Tibial artery (tissue), 4 donors: ENCODE data around the gene ECHS1.
"Not testable (repeated sequence)": the region's sequence is repeated elsewhere in the genome, so short reads cannot be mapped to it uniquely, and the experiment has no call there.

Source experiments
- DNase-seq, 2 donors: peaks; one replicate each; pipeline ENCODE4 v3.0.0-alpha.2; 2019
- H3K27ac ChIP-seq, 2 donors: fragments of 200-600 bp; sonication (generic) in 1 of 2; 1 replicate in 1 of 2; 2 replicates in 1 of 2; pipeline ENCODE4 v1.5.1; 2018 to 2019; ENCODE audit warnings: mild to moderate bottlenecking in 1 of 2
- H3K27me3 ChIP-seq, 2 donors: fragments of 200-600 bp; sonication (generic) in 1 of 2; one replicate each; pipeline versions ENCODE4 v1.5.1 to v1.6.0; 2016 to 2019
- H3K36me3 ChIP-seq, 3 donors: fragments of 200-600 bp; sonication (generic) in 2 of 3; one replicate each; pipeline ENCODE4 v1.5.1; 2016 to 2019; ENCODE audit warnings: mild to moderate bottlenecking in 2 of 3
- H3K4me1 ChIP-seq, 4 donors: fragments of 200-600 bp; sonication (generic) in 2 of 4; 1 replicate in 3 of 4; 2 replicates in 1 of 4; pipeline ENCODE4 v1.5.1; 2016 to 2019
- H3K4me3 ChIP-seq, 2 donors: fragments of 200-600 bp; sonication (generic) in 1 of 2; 1 replicate in 1 of 2; 2 replicates in 1 of 2; pipeline ENCODE4 v1.5.1; 2018 to 2019; ENCODE audit warnings: mild to moderate bottlenecking in 2 of 2
- H3K9me3 ChIP-seq, 3 donors: fragments of 200-600 bp; sonication (generic) in 1 of 3; one replicate each; pipeline ENCODE4 v1.5.1; 2016 to 2019
- intact Hi-C: fragments of 100-400 bp; cut with DNase I; formaldehyde crosslinking; loops from one replicate; pipeline ENCODE4 v1.15.0; 2023; ENCODE audit warnings: low total_unique reads
- TF ChIP-seq, protein P1 (sequence below), 2 experiments: fragments of 200-600 bp in 1 of 2; fragments of 450-650 bp in 1 of 2; IDR thresholded peaks; one replicate each; pipeline ENCODE4 v1.5.1; 2017 to 2019; ENCODE audit warnings: antibody characterized with exemption in 2 of 2, mild to moderate bottlenecking in 1 of 2, moderate library complexity in 1 of 2

Gene ECHS1

DNA sequence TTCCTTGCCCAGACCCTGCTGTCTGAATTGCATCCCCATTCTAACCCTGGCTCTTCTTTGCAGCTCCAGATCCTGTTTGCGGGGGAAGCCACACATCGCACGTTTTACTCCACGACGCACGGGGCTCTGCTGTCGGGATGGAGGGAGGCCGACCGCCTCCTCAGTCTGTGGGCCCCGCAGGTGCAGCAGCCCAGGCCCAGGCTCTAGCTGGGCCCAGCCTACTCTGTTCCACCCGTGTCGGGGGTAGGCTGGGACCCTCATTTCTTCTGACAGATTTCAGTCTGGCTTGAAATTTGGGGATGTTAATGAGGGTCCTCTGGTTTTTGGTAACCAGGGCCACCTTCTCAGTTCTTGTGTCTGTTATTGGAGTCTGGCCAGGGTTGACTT is 18.1 kb upstream of the ECHS1 start:
- Histone ChIP-seq H3K36me3 (peaks cover 0 to 39% (median 16%) of the 10 kb centered on the region in 3 donors), H3K27me3 (no peaks in the 10 kb centered on the region), H3K4me3 (no peak overlapping the region), H3K9me3 (no peaks in the 10 kb centered on the region), H3K27ac (no peak overlapping the region), H3K4me1 (peaks cover 4 to 16% (median 11%) of the 10 kb centered on the region in 4 donors)
- peak in 1 of 2 donors; percentile 19 for DNase-seq
- intact Hi-C loops = no loop called here
- TF ChIP-seq, protein P1, sequence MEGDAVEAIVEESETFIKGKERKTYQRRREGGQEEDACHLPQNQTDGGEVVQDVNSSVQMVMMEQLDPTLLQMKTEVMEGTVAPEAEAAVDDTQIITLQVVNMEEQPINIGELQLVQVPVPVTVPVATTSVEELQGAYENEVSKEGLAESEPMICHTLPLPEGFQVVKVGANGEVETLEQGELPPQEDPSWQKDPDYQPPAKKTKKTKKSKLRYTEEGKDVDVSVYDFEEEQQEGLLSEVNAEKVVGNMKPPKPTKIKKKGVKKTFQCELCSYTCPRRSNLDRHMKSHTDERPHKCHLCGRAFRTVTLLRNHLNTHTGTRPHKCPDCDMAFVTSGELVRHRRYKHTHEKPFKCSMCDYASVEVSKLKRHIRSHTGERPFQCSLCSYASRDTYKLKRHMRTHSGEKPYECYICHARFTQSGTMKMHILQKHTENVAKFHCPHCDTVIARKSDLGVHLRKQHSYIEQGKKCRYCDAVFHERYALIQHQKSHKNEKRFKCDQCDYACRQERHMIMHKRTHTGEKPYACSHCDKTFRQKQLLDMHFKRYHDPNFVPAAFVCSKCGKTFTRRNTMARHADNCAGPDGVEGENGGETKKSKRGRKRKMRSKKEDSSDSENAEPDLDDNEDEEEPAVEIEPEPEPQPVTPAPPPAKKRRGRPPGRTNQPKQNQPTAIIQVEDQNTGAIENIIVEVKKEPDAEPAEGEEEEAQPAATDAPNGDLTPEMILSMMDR (IDR thresholded peaks at IDR 0.05) = no peak

DNA sequence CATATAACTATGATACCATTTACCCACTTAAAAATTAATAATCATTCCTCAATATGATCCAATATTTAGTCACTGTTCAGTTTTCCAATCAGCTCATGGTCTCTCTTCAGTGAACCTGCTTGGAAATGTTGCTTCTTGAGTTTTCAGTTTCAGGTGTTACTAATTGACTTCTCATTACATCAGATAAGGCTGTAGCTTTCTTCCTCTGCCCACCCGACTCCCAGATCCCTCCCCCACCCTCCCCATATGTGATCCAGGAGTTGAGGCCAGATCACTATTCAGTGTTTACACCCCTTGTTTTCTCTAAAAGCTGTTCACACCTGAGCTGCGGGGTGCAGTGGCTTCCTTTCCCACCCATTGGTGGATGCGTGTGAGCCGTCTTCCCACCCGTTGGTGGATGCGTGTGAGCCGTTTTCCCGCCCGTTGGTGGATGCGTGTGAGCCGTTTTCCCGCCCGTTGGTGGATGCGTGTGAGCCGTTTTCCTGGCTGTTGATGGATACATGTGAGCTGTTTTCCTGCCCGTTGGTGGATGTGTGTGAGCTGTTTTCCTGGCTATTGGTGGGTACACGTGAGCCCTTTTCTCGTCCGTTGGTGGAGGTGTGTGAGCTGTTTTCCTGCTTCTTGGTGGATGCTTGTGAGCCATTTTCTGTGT is 17.6 kb upstream of the ECHS1 start:
- H3K9me3 ChIP-seq = no peaks in the 10 kb centered on the region
- intact Hi-C loops = no loop called here
- no peaks in the 10 kb centered on the region for H3K27me3 ChIP-seq
- TF ChIP-seq, protein P1 (IDR thresholded peaks at IDR 0.05) = no peak
- peak in 1 of 2 donors; percentile 48 for DNase-seq
- H3K36me3 ChIP-seq = peaks cover 0 to 34% (median 11%) of the 10 kb centered on the region in 3 donors
- no peak overlapping the region for H3K27ac ChIP-seq
- H3K4me3 ChIP-seq = no peak overlapping the region
- H3K4me1 ChIP-seq = peaks cover 4 to 16% (median 11%) of the 10 kb centered on the region in 4 donors

DNA sequence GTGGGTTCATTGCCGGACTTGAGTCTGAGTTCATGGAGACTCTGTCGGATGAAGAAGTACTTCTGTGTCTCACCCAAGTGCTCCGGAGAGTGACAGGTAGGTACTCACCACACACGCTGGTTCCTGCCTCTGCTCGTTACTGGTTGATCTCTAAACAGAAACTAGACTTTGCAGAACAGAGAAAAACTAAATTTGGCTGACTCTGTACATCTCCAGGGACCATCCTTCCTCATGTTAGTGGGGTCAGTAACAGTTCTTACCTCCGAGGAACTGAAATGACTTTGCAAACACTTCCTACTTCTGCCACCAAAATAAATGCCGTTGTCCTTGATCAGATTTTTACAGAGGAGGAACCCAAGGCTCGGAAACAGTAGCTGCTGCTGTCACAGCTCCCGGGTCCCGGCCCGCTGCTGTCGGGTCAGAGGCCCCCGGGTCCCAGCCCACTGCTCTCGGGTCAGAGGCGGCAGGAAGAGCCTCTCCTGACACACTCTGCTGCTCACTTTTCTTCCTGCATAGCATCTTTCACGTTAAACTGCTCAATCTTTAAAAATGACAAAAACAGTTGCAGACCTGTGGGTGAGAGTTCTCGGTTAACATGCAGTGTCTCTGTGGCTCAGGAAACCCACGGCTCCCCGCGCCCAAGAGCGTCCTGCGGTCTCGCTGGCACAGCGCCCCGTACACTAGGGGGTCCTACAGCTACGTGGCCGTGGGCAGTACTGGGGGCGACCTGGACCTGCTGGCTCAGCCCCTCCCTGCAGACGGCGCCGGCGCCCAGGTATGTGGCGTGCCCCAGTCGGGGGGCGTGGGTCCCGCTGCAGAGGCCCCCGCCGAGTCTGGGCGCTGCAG is 16.0 kb upstream of the ECHS1 start:
- H3K27ac ChIP-seq = no peak overlapping the region
- TF ChIP-seq, protein P1 (IDR thresholded peaks at IDR 0.05) = no peak

DNA sequence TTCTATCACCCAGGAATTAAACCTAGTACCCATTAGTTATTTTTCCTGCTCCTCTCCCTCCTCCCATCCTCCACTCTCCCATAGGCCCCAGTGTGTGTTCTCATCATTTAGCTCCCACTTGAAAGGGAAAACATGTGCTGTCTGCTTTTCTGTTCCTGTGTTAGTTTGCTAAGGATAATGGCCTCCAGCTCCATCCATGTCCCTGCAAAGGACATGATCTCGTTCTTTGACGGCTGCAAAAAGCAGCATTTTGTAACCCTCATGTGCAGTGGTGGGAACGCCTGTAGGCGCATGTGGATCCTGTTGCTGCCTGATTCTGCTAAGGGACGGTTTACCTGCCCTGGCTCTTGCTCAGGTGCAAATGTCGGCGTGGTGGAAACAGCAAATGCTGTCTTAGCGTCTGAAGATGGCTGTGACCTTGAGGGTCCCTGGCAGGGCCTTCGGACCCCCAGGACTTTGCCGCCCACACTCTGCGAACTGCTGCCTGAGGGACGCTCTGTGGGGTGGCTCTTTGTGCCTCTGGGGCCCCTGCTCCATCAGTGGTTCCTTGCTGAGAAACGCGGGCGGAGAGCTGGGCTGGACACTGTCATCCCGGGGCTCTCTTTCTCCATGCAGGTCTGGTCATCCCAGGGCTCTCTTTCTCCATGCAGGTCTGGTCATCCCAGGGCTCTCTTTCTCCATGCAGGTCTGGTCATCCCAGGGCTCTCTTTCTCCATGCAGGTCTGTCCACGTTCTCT is 15.2 kb upstream of the ECHS1 start:
- DNase-seq = peak in 1 of 2 donors; percentile 60
- Histone ChIP-seq H3K27me3 (no peaks in the 10 kb centered on the region), H3K9me3 (no peaks in the 10 kb centered on the region), H3K27ac (no peak overlapping the region), H3K4me3 (no peak overlapping the region), H3K4me1 (peaks cover 0 to 3% (median 1%) of the 10 kb centered on the region in 4 donors), H3K36me3 (peaks cover 4 to 55% (median 21%) of the 10 kb centered on the region in 3 donors)
- intact Hi-C loops = no loop called here
- TF ChIP-seq, protein P1 (IDR thresholded peaks at IDR 0.05) = no peak

More for the DNA sequence above, 16.0 kb upstream of the ECHS1 start:
- Histone ChIP-seq H3K4me3 (no peak overlapping the region), H3K36me3 (peaks cover under 1 to 48% (median 17%) of the 10 kb centered on the region in 3 donors), H3K9me3 (no peaks in the 10 kb centered on the region), H3K4me1 (peaks cover 0 to 6% (median 3%) of the 10 kb centered on the region in 4 donors), H3K27me3 (no peaks in the 10 kb centered on the region)
- DNase-seq = peak in 1 of 2 donors; percentile 48
- intact Hi-C loops = no loop called here

DNA sequence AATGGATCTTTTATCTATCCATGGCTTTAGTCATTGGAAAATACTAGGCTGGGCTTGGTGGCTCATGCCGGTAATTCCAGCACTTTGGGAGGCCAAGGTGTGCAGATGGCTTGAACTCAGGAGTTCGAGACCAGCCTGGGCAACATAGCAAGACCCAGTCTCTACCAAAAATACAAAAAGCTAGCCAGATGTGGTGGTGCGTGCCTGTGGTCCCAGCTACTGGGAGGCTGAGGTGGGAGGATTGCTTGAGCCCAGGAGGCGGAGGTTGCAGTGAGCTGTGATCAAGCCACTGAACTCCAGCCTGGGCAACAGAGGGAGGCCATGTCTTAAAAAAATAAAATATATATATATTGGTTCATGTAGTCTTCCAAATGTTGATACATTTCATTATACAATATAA is 13.8 kb upstream of the ECHS1 start:
- intact Hi-C loops = not testable (repeated sequence)
- peaks cover 4 to 62% (median 24%) of the 10 kb centered on the region in 3 donors for H3K36me3 ChIP-seq

More for the DNA sequence above, 13.8 kb upstream of the ECHS1 start:
- H3K27me3 ChIP-seq, H3K4me1 ChIP-seq, H3K4me3 ChIP-seq, H3K9me3 ChIP-seq, H3K27ac ChIP-seq: not testable (repeated sequence)
- peak in 1 of 2 donors; percentile 3 for DNase-seq
